Measurements from ENCODE around the gene SIL1.

SIL1 gene

GRCh38 chr5:138946831-138947560 is 251.2 kb downstream of the SIL1 start:
- DNase-seq (ENCODE audit: low read depth in 1 of 2, low spot score in 1 of 2), result no peak

- no peak for DNase-seq (ENCODE audit: low read depth in 1 of 2, low spot score in 1 of 2)
Observed at GRCh38 chr5:138946241-138946623, 251.9 kb downstream of the SIL1 start.

GRCh38 chr5:138945421-138946240 is 252.5 kb downstream of the SIL1 start:
- no peak for DNase-seq (ENCODE audit: low read depth in 1 of 2, low spot score in 1 of 2)

- DNase-seq (ENCODE audit: low read depth in 1 of 2, low spot score in 1 of 2), result no peak
Observed at GRCh38 chr5:138944527-138945322, 253.4 kb downstream of the SIL1 start.

GRCh38 chr5:138943599-138944173 is 254.5 kb downstream of the SIL1 start:
- no peak for DNase-seq (ENCODE audit: low read depth in 1 of 2, low spot score in 1 of 2)

- DNase-seq (ENCODE audit: low read depth in 1 of 2, low spot score in 1 of 2), result no peak
Observed at GRCh38 chr5:138942861-138943260, 255.3 kb downstream of the SIL1 start.

GRCh38 chr5:138942066-138942465 is 256.1 kb downstream of the SIL1 start:
- no peak for DNase-seq (ENCODE audit: low read depth in 1 of 2, low spot score in 1 of 2)

GRCh38 chr5:138938526-138938925 is 259.6 kb downstream of the SIL1 start:
- DNase-seq (ENCODE audit: low read depth in 1 of 2, low spot score in 1 of 2), result no peak

- DNase-seq (ENCODE audit: low read depth in 1 of 2, low spot score in 1 of 2), result no peak
Observed at GRCh38 chr5:138937392-138938387, 260.5 kb downstream of the SIL1 start.

GRCh38 chr5:138936968-138937345 is 261.2 kb downstream of the SIL1 start:
- DNase-seq (ENCODE audit: low read depth in 1 of 2, low spot score in 1 of 2), result no peak

- no peak for DNase-seq (ENCODE audit: low read depth in 1 of 2, low spot score in 1 of 2)
Observed at GRCh38 chr5:138936225-138936967, 261.8 kb downstream of the SIL1 start.

- no peak for DNase-seq (ENCODE audit: low read depth in 1 of 2, low spot score in 1 of 2)
Observed at GRCh38 chr5:138935466-138935865, 262.7 kb downstream of the SIL1 start.

- no peak for DNase-seq (ENCODE audit: low read depth in 1 of 2, low spot score in 1 of 2)
Observed at GRCh38 chr5:138934971-138935370, 263.2 kb downstream of the SIL1 start.

GRCh38 chr5:138933522-138934290 is 264.5 kb downstream of the SIL1 start:
- no peak for DNase-seq (ENCODE audit: low read depth in 1 of 2, low spot score in 1 of 2)

GRCh38 chr5:138932171-138932810 is 265.9 kb downstream of the SIL1 start:
- no peak for DNase-seq (ENCODE audit: low read depth in 1 of 2, low spot score in 1 of 2)

- no peak for DNase-seq (ENCODE audit: low read depth in 1 of 2, low spot score in 1 of 2)
Observed at GRCh38 chr5:138930371-138931097, 267.6 kb downstream of the SIL1 start.

- no peak for DNase-seq (ENCODE audit: low read depth in 1 of 2, low spot score in 1 of 2)
Observed at GRCh38 chr5:138929571-138929955, 268.6 kb downstream of the SIL1 start.

GRCh38 chr5:138927979-138928378 is 270.2 kb downstream of the SIL1 start:
- no peak for DNase-seq (ENCODE audit: low read depth in 1 of 2, low spot score in 1 of 2)
